ENCODE measurements around the gene TMED8.

The TMED8 gene

DNA sequence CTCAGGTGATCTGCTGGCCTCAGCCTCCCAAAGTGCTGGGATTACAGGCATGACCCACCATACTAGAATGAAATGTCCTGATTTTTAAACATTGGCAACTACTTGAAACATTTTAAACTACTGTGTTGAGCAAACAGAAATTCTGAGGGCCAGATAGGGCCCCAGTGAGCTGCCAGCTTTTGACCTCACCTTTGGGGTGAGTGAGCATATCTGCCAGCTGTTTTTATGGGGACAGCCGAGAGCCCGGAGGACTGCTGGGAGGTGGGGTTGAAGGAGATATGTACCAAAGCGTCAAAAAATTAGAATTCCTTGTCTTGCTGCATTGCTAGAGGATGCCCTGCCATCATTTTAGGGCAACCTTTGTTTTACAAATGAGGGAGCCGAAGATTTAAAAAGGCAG lies 53.3 kb downstream of the TMED8 start:
- Histone ChIP-seq H3K27ac (ENCODE audit: extremely low read depth, low read depth, low read length) (no peak overlapping the region), H3K36me3 (ENCODE audit: control insufficient read depth in 2 of 2, insufficient read depth in 1 of 2, low read length in 2 of 2) (no peaks in the 10 kb centered on the region; a peak in 1 of 3 replicates), H3K9me3 (ENCODE audit: control insufficient read depth, insufficient read depth, low read depth, low read length) (no peaks in the 10 kb centered on the region), H3K4me1 (ENCODE audit: control insufficient read depth, insufficient read depth, low read length) (peaks cover 7% of the 10 kb centered on the region; the same call in 1 of the 2 replicates), H3K4me3 (ENCODE audit: low read depth, low read length) (no peak overlapping the region)
- POLR2A ChIA-PET = no interaction called here
- TF ChIP-seq, protein P1, sequence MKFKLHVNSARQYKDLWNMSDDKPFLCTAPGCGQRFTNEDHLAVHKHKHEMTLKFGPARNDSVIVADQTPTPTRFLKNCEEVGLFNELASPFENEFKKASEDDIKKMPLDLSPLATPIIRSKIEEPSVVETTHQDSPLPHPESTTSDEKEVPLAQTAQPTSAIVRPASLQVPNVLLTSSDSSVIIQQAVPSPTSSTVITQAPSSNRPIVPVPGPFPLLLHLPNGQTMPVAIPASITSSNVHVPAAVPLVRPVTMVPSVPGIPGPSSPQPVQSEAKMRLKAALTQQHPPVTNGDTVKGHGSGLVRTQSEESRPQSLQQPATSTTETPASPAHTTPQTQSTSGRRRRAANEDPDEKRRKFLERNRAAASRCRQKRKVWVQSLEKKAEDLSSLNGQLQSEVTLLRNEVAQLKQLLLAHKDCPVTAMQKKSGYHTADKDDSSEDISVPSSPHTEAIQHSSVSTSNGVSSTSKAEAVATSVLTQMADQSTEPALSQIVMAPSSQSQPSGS (tag by site-specific recombination; IDR thresholded peaks at IDR 0.05; ENCODE audit: low read depth) = no peak
- TF ChIP-seq, protein P2, sequence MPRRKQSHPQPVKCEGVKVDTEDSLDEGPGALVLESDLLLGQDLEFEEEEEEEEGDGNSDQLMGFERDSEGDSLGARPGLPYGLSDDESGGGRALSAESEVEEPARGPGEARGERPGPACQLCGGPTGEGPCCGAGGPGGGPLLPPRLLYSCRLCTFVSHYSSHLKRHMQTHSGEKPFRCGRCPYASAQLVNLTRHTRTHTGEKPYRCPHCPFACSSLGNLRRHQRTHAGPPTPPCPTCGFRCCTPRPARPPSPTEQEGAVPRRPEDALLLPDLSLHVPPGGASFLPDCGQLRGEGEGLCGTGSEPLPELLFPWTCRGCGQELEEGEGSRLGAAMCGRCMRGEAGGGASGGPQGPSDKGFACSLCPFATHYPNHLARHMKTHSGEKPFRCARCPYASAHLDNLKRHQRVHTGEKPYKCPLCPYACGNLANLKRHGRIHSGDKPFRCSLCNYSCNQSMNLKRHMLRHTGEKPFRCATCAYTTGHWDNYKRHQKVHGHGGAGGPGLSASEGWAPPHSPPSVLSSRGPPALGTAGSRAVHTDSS (tag by site-specific recombination; IDR thresholded peaks at IDR 0.05) = no peak
- TF ChIP-seq HOXD13 (CRISPR knock-in tag; IDR thresholded peaks at IDR 0.05; ENCODE audit: borderline replicate concordance) (no peak), ZBTB7A (tag by site-specific recombination; IDR thresholded peaks at IDR 0.05; ENCODE audit: low read depth) (no peak), TCF7L2 (IDR thresholded peaks at IDR 0.05; ENCODE audit: borderline replicate concordance, low read depth, low read length) (no peak), ZNF670 (tag by site-specific recombination; IDR thresholded peaks at IDR 0.05; ENCODE audit: low read depth) (no peak), FEZF1 (tag by site-specific recombination; IDR thresholded peaks at IDR 0.05) (no peak), ZNF239 (tag by site-specific recombination; IDR thresholded peaks at IDR 0.05) (no peak), ZNF274 (IDR thresholded peaks at IDR 0.05; ENCODE audit: low read length) (no peak), ZNF274 (tag by site-specific recombination; IDR thresholded peaks at IDR 0.05; ENCODE audit: borderline replicate concordance) (no peak), ZNF571 (tag by site-specific recombination; IDR thresholded peaks at IDR 0.05) (no peak), ZNF341 (tag by site-specific recombination; IDR thresholded peaks at IDR 0.05; ENCODE audit: low read depth) (no peak), ZNF791 (tag by site-specific recombination; IDR thresholded peaks at IDR 0.05) (no peak), YY2 (tag by site-specific recombination; IDR thresholded peaks at IDR 0.05) (no peak), ZNF16 (tag by site-specific recombination; IDR thresholded peaks at IDR 0.05; ENCODE audit: low read depth) (no peak)
- TF ChIP-seq, protein P3, sequence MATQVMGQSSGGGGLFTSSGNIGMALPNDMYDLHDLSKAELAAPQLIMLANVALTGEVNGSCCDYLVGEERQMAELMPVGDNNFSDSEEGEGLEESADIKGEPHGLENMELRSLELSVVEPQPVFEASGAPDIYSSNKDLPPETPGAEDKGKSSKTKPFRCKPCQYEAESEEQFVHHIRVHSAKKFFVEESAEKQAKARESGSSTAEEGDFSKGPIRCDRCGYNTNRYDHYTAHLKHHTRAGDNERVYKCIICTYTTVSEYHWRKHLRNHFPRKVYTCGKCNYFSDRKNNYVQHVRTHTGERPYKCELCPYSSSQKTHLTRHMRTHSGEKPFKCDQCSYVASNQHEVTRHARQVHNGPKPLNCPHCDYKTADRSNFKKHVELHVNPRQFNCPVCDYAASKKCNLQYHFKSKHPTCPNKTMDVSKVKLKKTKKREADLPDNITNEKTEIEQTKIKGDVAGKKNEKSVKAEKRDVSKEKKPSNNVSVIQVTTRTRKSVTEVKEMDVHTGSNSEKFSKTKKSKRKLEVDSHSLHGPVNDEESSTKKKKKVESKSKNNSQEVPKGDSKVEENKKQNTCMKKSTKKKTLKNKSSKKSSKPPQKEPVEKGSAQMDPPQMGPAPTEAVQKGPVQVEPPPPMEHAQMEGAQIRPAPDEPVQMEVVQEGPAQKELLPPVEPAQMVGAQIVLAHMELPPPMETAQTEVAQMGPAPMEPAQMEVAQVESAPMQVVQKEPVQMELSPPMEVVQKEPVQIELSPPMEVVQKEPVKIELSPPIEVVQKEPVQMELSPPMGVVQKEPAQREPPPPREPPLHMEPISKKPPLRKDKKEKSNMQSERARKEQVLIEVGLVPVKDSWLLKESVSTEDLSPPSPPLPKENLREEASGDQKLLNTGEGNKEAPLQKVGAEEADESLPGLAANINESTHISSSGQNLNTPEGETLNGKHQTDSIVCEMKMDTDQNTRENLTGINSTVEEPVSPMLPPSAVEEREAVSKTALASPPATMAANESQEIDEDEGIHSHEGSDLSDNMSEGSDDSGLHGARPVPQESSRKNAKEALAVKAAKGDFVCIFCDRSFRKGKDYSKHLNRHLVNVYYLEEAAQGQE (tag by site-specific recombination; IDR thresholded peaks at IDR 0.05) = no peak
- TF ChIP-seq, protein P4, sequence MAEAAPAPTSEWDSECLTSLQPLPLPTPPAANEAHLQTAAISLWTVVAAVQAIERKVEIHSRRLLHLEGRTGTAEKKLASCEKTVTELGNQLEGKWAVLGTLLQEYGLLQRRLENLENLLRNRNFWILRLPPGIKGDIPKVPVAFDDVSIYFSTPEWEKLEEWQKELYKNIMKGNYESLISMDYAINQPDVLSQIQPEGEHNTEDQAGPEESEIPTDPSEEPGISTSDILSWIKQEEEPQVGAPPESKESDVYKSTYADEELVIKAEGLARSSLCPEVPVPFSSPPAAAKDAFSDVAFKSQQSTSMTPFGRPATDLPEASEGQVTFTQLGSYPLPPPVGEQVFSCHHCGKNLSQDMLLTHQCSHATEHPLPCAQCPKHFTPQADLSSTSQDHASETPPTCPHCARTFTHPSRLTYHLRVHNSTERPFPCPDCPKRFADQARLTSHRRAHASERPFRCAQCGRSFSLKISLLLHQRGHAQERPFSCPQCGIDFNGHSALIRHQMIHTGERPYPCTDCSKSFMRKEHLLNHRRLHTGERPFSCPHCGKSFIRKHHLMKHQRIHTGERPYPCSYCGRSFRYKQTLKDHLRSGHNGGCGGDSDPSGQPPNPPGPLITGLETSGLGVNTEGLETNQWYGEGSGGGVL (tag by site-specific recombination; IDR thresholded peaks at IDR 0.05) = no peak
- TF ChIP-seq, protein P5, sequence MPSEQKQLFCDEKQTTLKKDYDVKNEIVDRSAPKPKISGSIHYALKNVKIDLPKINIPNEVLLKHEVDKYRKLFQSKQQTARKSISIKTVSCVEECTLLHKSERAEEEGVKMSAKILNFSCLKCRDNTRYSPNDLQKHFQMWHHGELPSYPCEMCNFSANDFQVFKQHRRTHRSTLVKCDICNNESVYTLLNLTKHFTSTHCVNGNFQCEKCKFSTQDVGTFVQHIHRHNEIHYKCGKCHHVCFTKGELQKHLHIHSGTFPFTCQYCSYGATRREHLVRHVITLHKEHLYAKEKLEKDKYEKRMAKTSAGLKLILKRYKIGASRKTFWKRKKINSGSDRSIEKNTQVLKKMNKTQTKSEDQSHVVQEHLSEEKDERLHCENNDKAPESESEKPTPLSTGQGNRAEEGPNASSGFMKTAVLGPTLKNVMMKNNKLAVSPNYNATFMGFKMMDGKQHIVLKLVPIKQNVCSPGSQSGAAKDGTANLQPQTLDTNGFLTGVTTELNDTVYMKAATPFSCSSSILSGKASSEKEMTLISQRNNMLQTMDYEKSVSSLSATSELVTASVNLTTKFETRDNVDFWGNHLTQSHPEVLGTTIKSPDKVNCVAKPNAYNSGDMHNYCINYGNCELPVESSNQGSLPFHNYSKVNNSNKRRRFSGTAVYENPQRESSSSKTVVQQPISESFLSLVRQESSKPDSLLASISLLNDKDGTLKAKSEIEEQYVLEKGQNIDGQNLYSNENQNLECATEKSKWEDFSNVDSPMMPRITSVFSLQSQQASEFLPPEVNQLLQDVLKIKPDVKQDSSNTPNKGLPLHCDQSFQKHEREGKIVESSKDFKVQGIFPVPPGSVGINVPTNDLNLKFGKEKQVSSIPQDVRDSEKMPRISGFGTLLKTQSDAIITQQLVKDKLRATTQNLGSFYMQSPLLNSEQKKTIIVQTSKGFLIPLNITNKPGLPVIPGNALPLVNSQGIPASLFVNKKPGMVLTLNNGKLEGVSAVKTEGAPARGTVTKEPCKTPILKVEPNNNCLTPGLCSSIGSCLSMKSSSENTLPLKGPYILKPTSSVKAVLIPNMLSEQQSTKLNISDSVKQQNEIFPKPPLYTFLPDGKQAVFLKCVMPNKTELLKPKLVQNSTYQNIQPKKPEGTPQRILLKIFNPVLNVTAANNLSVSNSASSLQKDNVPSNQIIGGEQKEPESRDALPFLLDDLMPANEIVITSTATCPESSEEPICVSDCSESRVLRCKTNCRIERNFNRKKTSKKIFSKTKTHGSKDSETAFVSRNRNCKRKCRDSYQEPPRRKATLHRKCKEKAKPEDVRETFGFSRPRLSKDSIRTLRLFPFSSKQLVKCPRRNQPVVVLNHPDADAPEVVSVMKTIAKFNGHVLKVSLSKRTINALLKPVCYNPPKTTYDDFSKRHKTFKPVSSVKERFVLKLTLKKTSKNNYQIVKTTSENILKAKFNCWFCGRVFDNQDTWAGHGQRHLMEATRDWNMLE (tag by site-specific recombination; conservative IDR thresholded peaks at IDR 0.05; ENCODE audit: low read depth) = no peak
- TF ChIP-seq, protein P6, sequence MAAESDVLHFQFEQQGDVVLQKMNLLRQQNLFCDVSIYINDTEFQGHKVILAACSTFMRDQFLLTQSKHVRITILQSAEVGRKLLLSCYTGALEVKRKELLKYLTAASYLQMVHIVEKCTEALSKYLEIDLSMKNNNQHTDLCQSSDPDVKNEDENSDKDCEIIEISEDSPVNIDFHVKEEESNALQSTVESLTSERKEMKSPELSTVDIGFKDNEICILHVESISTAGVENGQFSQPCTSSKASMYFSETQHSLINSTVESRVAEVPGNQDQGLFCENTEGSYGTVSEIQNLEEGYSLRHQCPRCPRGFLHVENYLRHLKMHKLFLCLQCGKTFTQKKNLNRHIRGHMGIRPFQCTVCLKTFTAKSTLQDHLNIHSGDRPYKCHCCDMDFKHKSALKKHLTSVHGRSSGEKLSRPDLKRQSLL (tag by site-specific recombination; IDR thresholded peaks at IDR 0.05) = no peak
- CTCF ChIA-PET = interaction anchor here (0.5 to 0.6 kb wide), 2 partner anchors 10 to 150 kb away, joined by 3 to 5 read pairs; no protein-coding TSS in a partner anchor
